ENCODE results near the gene GPRC5D. TPM values are rescaled to one million over a fixed set of nuclear protein-coding genes. Genes with fewer than 3 reads are reported as not detected.
A peak's percentile ranks its signal among the peaks of the same experiment; 100 is the strongest.

GPRC5D gene
- total and polyA plus RNA-seq, 9 donors: 0.22 to 0.37 TPM; not detected in 7

DNA sequence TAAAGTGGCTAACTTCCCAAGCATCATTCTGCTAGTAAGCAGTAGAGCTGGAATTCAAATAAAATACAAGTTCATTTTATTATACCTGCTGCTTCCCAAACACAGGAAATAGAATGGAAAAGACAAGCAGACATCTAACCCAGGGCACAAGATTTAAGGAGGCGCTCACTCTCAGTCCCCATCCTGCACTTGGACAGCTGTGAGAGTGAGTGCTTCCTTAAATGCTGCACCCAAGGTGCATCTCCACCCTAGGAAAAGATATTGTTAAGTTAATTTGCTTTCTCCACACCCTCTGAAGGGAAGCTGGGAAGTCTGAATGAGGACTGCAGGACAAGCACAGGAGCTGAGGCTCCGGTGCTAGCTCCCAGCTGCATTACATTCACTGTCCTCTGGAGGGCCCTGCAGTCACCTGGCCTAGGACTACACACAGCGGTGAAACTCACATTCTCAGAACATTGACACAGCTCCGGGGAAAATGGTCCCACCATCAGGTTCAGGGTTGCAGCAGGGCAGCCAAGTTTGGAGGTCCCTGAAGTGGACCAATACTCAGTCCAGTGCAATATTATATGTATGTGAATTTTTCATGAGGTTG is 33.9 kb upstream of the GPRC5D start:
- intact Hi-C loops (cut with DNase I): loop anchor here in 1 of 4 donors (10.0 kb wide), 2 partner anchors 71 to 151 kb away; no protein-coding TSS in a partner anchor
- no peak overlapping the region for H3K4me3 ChIP-seq
- no peaks in the 10 kb centered on the region for H3K4me1 ChIP-seq (ENCODE audit: insufficient read depth)
- no peak for DNase-seq
- no peaks in the 10 kb centered on the region for H3K27me3 ChIP-seq
- H3K9me3 ChIP-seq: no peaks in the 10 kb centered on the region
- no peak for TF ChIP-seq POLR2A (IDR thresholded peaks at IDR 0.05)
- TF ChIP-seq, protein P1, sequence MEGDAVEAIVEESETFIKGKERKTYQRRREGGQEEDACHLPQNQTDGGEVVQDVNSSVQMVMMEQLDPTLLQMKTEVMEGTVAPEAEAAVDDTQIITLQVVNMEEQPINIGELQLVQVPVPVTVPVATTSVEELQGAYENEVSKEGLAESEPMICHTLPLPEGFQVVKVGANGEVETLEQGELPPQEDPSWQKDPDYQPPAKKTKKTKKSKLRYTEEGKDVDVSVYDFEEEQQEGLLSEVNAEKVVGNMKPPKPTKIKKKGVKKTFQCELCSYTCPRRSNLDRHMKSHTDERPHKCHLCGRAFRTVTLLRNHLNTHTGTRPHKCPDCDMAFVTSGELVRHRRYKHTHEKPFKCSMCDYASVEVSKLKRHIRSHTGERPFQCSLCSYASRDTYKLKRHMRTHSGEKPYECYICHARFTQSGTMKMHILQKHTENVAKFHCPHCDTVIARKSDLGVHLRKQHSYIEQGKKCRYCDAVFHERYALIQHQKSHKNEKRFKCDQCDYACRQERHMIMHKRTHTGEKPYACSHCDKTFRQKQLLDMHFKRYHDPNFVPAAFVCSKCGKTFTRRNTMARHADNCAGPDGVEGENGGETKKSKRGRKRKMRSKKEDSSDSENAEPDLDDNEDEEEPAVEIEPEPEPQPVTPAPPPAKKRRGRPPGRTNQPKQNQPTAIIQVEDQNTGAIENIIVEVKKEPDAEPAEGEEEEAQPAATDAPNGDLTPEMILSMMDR (IDR thresholded peaks at IDR 0.05): no peak
- TF ChIP-seq EP300 (IDR thresholded peaks at IDR 0.05): no peak
- WGBS, 3 donors: 80 to 87% (median 84%) methylated on average over 4 of the region's 4 CpGs
- no peak overlapping the region for H3K27ac ChIP-seq
- H3K36me3 ChIP-seq: no peaks in the 10 kb centered on the region

DNA sequence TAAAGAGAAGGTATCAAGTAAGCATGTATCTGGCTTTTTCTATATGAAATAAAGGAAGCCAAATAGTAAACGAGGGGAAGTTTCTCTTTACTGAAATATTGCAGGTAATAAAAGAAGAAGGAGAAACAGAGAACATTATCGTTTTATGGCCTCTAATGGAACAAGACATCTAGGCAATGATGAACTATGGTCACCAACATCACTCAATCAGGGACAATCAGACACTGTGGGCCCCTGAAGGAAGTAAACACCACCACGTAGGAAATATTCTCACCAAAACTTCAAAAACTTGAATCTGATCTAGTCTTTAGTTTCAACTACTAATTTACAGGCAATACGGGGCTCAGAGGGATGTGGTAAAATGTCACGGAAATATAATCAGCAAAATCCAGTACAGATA is 32.2 kb upstream of the GPRC5D start:
- Histone ChIP-seq H3K9me3 (no peaks in the 10 kb centered on the region), H3K36me3 (no peaks in the 10 kb centered on the region), H3K4me1 (ENCODE audit: insufficient read depth) (peaks cover 8% of the 10 kb centered on the region), H3K27me3 (no peaks in the 10 kb centered on the region), H3K27ac (no peak overlapping the region), H3K4me3 (no peak overlapping the region)
- intact Hi-C loops (cut with DNase I): loop anchor here (5.0 to 10.0 kb wide), 4 partner anchors 67 to 149 kb away; no protein-coding TSS in a partner anchor
- no peak for DNase-seq
- 85 to 89% (median 87%) methylated on average over 5 of the region's 5 CpGs for WGBS, 3 donors
- TF ChIP-seq POLR2A (IDR thresholded peaks at IDR 0.05): no peak
- no peak for TF ChIP-seq EP300 (IDR thresholded peaks at IDR 0.05)

DNA sequence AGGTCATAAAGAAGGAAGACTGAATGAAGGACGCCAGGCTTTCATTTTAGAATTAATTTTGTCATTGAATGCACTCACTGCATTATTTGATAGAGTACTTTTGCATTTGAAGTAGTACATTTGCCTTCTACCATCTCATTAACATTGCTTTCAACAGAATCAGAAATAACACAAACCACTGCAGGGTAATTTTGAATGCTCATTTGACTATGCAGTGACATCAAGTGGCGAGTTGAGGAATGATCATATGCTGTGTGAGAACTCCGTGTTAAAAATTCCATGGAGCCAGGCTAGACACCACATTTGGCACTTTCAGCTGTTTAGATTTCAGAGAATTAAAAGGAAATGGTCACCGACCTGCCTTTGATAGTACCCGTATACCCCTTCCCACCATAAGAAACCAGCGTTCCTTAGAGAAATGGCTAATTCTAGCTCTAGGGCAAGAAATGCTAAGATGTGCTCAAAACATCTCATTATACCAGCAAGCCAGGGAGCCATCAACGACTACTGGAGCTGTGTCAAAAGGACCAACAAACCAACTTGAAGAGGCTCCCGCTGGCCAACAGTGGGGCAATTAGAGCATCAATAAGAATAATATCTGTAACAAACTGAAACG is 31.6 kb upstream of the GPRC5D start:
- no peaks in the 10 kb centered on the region for H3K27me3 ChIP-seq
- no peaks in the 10 kb centered on the region for H3K9me3 ChIP-seq
- DNase-seq: peak in 1 of 5 donors; percentile 57
- no peak for TF ChIP-seq EP300 (IDR thresholded peaks at IDR 0.05)
- TF ChIP-seq, protein P1 (IDR thresholded peaks at IDR 0.05): peak in 2 of 3 donors; percentile 63 to 68
- no peak for TF ChIP-seq POLR2A (IDR thresholded peaks at IDR 0.05)
- H3K27ac ChIP-seq: no peak overlapping the region
- intact Hi-C loops (cut with DNase I): loop anchor here (5.0 to 10.0 kb wide), 4 partner anchors 66 to 149 kb away; no protein-coding TSS in a partner anchor
- no peak overlapping the region for H3K4me3 ChIP-seq
- H3K4me1 ChIP-seq (ENCODE audit: insufficient read depth): peaks cover 8% of the 10 kb centered on the region
- no peaks in the 10 kb centered on the region for H3K36me3 ChIP-seq
- 54 to 57% (median 56%) methylated on average over 9 of the region's 9 CpGs for WGBS, 3 donors

DNA sequence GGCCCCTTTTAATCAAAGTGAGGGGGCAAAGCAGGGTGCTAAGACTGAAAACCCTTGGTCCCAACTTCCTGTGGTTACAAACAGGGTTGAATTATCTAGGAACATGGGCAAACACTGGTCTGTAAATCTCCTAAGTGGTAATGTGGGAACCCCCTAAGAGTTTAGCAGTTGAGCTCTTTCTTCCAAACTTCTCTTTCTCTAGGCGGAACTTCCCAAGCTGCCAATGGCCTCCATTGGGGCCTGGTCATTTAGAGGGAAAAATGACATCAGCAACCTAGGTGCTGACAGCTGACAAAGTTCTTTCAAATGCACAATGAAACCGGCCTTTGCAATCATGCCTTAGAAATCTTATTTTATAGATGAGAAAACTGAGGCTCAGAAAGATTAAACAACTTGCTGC is 30.4 kb upstream of the GPRC5D start:
- intact Hi-C loops (cut with DNase I): loop anchor here (5.0 to 10.0 kb wide), 4 partner anchors 65 to 148 kb away; no protein-coding TSS in a partner anchor
- H3K36me3 ChIP-seq: no peaks in the 10 kb centered on the region
- DNase-seq: no peak
- 89 to 98% (median 90%) methylated on average over 2 of the region's 2 CpGs for WGBS, 3 donors
- H3K27me3 ChIP-seq: no peaks in the 10 kb centered on the region
- no peak overlapping the region for H3K4me3 ChIP-seq
- TF ChIP-seq, protein P1 (IDR thresholded peaks at IDR 0.05): no peak
- TF ChIP-seq POLR2A (IDR thresholded peaks at IDR 0.05) (no peak), EP300 (IDR thresholded peaks at IDR 0.05) (no peak)
- H3K4me1 ChIP-seq (ENCODE audit: insufficient read depth): peaks cover 8% of the 10 kb centered on the region
- H3K9me3 ChIP-seq: no peaks in the 10 kb centered on the region
- H3K27ac ChIP-seq: no peak overlapping the region

Measured in ovary (tissue), 9 donors.